Measurements from ENCODE around the gene IFT57. TPM values are rescaled to one million over a fixed set of nuclear protein-coding genes. Genes with fewer than 3 reads are reported as not detected.
"Not testable (repeated sequence)": the region's sequence is repeated elsewhere in the genome, so short reads cannot be mapped to it uniquely, and the experiment has no call there.

The IFT57 gene
- total and polyA plus RNA-seq, 12 donors: 5.9 to 29.5 (median 20.4) TPM

DNA sequence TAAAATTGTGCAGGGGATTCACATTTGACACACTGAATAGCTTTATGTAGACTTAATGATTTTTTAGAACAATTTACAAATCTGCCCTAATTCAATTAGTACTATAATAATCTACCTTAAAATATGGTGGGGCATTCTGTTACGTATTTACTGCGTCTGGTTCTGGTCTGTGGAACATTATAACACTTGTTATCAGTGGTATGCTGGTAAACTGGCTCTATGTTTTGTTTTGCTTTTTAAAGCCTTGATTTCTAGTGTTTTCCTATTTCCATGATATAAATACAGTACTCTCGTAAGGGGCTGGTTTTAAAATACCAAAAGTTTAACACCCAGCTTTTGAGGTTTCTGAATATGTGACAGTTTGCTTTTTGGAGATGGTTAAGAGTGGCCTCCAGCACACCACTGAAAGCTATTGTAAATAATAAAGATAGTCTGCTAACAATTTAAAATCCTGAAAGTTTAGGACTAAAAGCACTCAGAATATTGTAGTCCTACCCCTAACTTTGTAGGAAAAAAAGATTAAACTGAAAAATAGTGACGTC is 65.8 kb downstream of the IFT57 start:
- ATAC-seq (no peak), DNase-seq (no peak)
- H3K27ac ChIP-seq: no peak overlapping the region
- intact Hi-C loops (cut with DNase I): no loop called here
- H3K36me3 ChIP-seq: peaks cover 0 to 19% (median 0%) of the 10 kb centered on the region in 9 donors
- H3K9me3 ChIP-seq: no peaks in the 10 kb centered on the region
- TF ChIP-seq, protein P1, sequence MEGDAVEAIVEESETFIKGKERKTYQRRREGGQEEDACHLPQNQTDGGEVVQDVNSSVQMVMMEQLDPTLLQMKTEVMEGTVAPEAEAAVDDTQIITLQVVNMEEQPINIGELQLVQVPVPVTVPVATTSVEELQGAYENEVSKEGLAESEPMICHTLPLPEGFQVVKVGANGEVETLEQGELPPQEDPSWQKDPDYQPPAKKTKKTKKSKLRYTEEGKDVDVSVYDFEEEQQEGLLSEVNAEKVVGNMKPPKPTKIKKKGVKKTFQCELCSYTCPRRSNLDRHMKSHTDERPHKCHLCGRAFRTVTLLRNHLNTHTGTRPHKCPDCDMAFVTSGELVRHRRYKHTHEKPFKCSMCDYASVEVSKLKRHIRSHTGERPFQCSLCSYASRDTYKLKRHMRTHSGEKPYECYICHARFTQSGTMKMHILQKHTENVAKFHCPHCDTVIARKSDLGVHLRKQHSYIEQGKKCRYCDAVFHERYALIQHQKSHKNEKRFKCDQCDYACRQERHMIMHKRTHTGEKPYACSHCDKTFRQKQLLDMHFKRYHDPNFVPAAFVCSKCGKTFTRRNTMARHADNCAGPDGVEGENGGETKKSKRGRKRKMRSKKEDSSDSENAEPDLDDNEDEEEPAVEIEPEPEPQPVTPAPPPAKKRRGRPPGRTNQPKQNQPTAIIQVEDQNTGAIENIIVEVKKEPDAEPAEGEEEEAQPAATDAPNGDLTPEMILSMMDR (IDR thresholded peaks at IDR 0.05): no peak
- 88 to 91% methylated on average over 4 of the region's 4 CpGs for WGBS, 2 donors
- no peaks in the 10 kb centered on the region for H3K27me3 ChIP-seq
- peaks cover 0 to 24% (median 0%) of the 10 kb centered on the region in 9 donors for H3K4me1 ChIP-seq
- no peak overlapping the region for H3K4me3 ChIP-seq

DNA sequence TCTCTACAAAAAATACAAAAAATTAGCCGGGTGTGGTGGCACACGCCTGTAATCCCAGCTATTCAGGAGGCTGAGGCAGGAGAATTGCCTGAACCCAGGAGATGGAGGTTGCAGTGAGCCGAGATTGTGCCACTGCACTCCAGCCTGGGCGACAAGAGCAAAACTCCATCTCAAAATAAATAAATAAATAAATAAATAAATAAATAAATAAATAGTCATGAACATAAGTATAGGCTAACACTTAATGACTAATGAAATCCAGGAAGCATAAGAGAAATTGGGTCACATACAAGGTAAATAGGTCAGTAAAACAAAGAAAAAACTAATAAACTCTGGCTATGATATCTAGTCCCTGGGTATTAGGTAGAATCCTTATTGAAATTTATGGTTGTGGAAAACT is 66.6 kb downstream of the IFT57 start:
- whole genome bisulfite sequencing, 2 donors: 72 to 98% methylated on average over 4 of the region's 4 CpGs
- H3K4me3 ChIP-seq, DNase-seq: not testable (repeated sequence)

DNA sequence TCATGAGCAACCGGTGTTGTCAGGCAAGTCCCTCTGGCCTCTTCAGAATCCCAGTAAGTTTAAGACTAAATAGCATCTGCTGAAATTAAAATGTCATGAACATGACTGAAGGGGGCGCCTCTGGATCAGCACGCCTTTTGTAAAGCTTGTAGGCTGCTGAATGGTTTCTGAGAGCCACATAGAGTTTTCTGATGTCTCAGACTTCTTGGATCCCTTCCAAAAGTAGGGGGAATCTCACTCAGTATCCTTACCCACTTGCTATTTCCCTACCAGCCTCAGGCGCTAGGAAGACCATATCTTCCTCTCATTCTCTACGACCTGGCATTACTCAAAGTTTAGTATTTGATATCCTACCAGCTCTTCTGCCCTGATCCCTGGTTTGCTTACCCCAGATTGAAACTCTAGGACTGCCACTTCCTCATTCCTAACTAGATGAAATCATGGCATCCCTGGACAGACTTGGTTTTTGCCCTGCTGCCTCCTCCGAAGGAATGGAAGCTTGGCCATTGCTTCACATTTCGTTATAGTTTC is 68.7 kb downstream of the IFT57 start:
- no peak overlapping the region for H3K4me3 ChIP-seq
- no peak for ATAC-seq
- no peak for DNase-seq
- intact Hi-C loops (cut with DNase I): no loop called here
- H3K36me3 ChIP-seq: no peaks in the 10 kb centered on the region
- TF ChIP-seq, protein P1 (IDR thresholded peaks at IDR 0.05): peak in 6 of 9 donors; percentile 19 to 42 (median 22)
- no peak overlapping the region for H3K27ac ChIP-seq
- no peaks in the 10 kb centered on the region for H3K27me3 ChIP-seq
- 78 to 81% methylated on average over 7 of the region's 7 CpGs for WGBS, 2 donors
- H3K4me1 ChIP-seq: peaks cover 0 to 13% (median 0%) of the 10 kb centered on the region in 9 donors
- no peaks in the 10 kb centered on the region for H3K9me3 ChIP-seq

More for the DNA sequence above, 66.6 kb downstream of the IFT57 start:
- intact Hi-C loops (cut with DNase I); H3K9me3 ChIP-seq; H3K27ac ChIP-seq; ATAC-seq; H3K27me3 ChIP-seq: not testable (repeated sequence)
- Histone ChIP-seq H3K36me3 (peaks cover 0 to 12% (median 0%) of the 10 kb centered on the region in 9 donors), H3K4me1 (peaks cover 0 to 24% (median 0%) of the 10 kb centered on the region in 9 donors)

DNA sequence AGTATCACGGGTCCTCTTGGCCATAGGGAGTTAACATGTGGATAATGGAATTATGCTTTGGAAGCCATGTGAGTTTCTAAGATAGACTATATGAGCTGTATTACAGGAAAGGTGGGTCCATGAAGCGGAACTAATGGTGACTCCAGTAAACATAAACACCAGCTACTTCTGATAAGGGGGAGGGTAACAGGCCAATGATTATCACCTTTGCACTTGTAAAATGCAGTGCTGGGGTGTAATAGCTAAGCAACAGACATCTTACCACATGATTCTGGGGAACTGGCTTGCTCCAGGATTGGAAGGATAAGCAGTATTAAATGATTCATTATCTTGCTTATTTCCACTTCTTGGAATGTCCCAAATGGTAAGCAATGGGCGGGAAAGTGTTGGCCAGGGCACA is 70.0 kb downstream of the IFT57 start:
- no peak for DNase-seq
- Histone ChIP-seq H3K36me3 (no peaks in the 10 kb centered on the region), H3K27me3 (no peaks in the 10 kb centered on the region), H3K27ac (no peak overlapping the region), H3K4me1 (peaks cover 0 to 9% (median 0%) of the 10 kb centered on the region in 9 donors), H3K9me3 (no peaks in the 10 kb centered on the region), H3K4me3 (no peak overlapping the region)
- WGBS, 2 donors: 85 to 88% methylated on average over 3 of the region's 3 CpGs
- no peak for ATAC-seq
- TF ChIP-seq, protein P1 (IDR thresholded peaks at IDR 0.05): no peak
- intact Hi-C loops (cut with DNase I): no loop called here

DNA sequence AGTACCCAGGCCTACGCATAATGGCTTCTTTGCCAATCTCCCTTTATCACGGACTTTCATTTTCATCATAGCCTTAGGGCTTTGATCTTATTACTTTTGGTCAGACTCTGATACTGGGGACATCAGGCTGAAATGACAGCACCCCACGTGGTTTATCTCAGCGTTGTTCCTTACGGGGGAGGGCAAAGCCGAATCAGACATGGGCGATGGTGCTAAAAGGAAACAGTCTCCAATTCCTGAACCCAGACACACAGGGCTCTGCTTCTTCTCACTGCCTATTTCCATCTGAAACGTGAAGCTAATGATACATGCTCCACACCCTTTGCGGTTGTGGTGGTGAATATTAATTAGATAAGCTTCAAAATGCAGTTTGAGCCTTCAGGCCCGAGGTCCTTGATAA is 72.0 kb downstream of the IFT57 start:
- TF ChIP-seq, protein P1 (IDR thresholded peaks at IDR 0.05): no peak
- intact Hi-C loops (cut with DNase I): no loop called here
- no peak overlapping the region for H3K27ac ChIP-seq
- H3K27me3 ChIP-seq: no peaks in the 10 kb centered on the region
- H3K9me3 ChIP-seq: peaks cover 0 to 16% (median 0%) of the 10 kb centered on the region in 11 donors
- ATAC-seq: no peak
- no peaks in the 10 kb centered on the region for H3K36me3 ChIP-seq
- DNase-seq: no peak
- H3K4me1 ChIP-seq: peaks cover 0 to 9% (median 0%) of the 10 kb centered on the region in 9 donors
- H3K4me3 ChIP-seq: no peak overlapping the region
- 67 to 69% methylated on average over 10 of the region's 10 CpGs for WGBS, 2 donors

Data from heart right ventricle (tissue), 16 donors.